Type B pancreatic cell (in vitro differentiated cells): ENCODE measurements around the gene ALMS1. TPM values are rescaled to one million over a fixed set of nuclear protein-coding genes. Genes with fewer than 3 reads are reported as not detected.

Experiments
- DNase-seq: peaks from one replicate; pipeline ENCODE4 v3.0.0; 2021; ENCODE audit warnings: mixed read lengths; ENCODE audit not compliant: unreplicated experiment; ENCODE audit errors: extremely low spot score
- H3K27ac Mint-ChIP-seq: 2 replicates; pipeline ENCODE4 v1.8.0; 2021; ENCODE audit warnings: mild to moderate bottlenecking, mixed read lengths
- H3K27me3 Mint-ChIP-seq: 2 replicates; pipeline ENCODE4 v1.8.0; 2021; ENCODE audit warnings: mixed read lengths
- H3K36me3 Mint-ChIP-seq: 2 replicates; pipeline ENCODE4 v1.8.0; 2021; ENCODE audit warnings: mixed read lengths
- H3K4me1 Mint-ChIP-seq: one replicate; pipeline ENCODE4 v1.8.0; 2021; ENCODE audit warnings: mixed read lengths; ENCODE audit not compliant: unreplicated experiment
- H3K4me3 Mint-ChIP-seq: 2 replicates; pipeline ENCODE4 v1.8.0; 2021; ENCODE audit warnings: mild to moderate bottlenecking, mixed read lengths
- H3K9me3 Mint-ChIP-seq: 2 replicates; pipeline ENCODE4 v1.8.0; 2021; ENCODE audit warnings: mixed read lengths
- CTCF ChIP-seq: fragments of 200-600 bp; sonication (generic); conservative IDR thresholded peaks from 2 replicates; pipeline ENCODE4 v1.5.0; 2021; ENCODE audit warnings: antibody characterized with exemption, mild to moderate bottlenecking
- total RNA-seq: library from RNA; stranded (reverse); gene quantifications from 2 replicates; pipeline ENCODE4 v1.2.1, GENCODE V29; 2021; ENCODE audit warnings: low replicate concordance

Gene ALMS1
- total RNA-seq, 1 donor from 2014 or later: 30.4 TPM

GRCh38 chr2:73368781-73369180, 16.9 kb upstream of the ALMS1 start:
- Mint-ChIP-seq H3K36me3 (no peaks in the 10 kb centered on the region), H3K4me1 (no peaks in the 10 kb centered on the region), H3K4me3 (no peak overlapping the region), H3K27me3 (peaks cover 56% of the 10 kb centered on the region), H3K9me3 (no peaks in the 10 kb centered on the region), H3K27ac (no peak overlapping the region)
- DNase-seq: no peak
- TF ChIP-seq CTCF: no peak

- Mint-ChIP-seq H3K4me1 (no peaks in the 10 kb centered on the region), H3K27ac (no peak overlapping the region), H3K9me3 (no peaks in the 10 kb centered on the region), H3K4me3 (no peak overlapping the region), H3K36me3 (no peaks in the 10 kb centered on the region), H3K27me3 (peaks cover 64% of the 10 kb centered on the region)
- TF ChIP-seq CTCF: no peak
- no peak for DNase-seq
Observed at GRCh38 chr2:73370348-73370747, 15.3 kb upstream of the ALMS1 start.

- Mint-ChIP-seq H3K4me1 (no peaks in the 10 kb centered on the region), H3K36me3 (no peaks in the 10 kb centered on the region), H3K9me3 (peaks cover 6% of the 10 kb centered on the region), H3K27ac (no peak overlapping the region), H3K4me3 (no peak overlapping the region), H3K27me3 (peaks cover 78% of the 10 kb centered on the region)
- DNase-seq: no peak
- TF ChIP-seq CTCF: no peak
Observed at GRCh38 chr2:73373344-73373743, 12.3 kb upstream of the ALMS1 start.

- Mint-ChIP-seq H3K4me3 (no peak overlapping the region), H3K36me3 (no peaks in the 10 kb centered on the region), H3K27me3 (peaks cover 76% of the 10 kb centered on the region), H3K4me1 (no peaks in the 10 kb centered on the region), H3K27ac (no peak overlapping the region), H3K9me3 (peaks cover 6% of the 10 kb centered on the region)
- TF ChIP-seq CTCF: no peak
- DNase-seq: no peak
Observed at GRCh38 chr2:73374269-73374668, 11.4 kb upstream of the ALMS1 start.

- H3K36me3 Mint-ChIP-seq: no peaks in the 10 kb centered on the region
- no peak for DNase-seq
- no peak overlapping the region for H3K4me3 Mint-ChIP-seq
- no peak overlapping the region for H3K27ac Mint-ChIP-seq
- TF ChIP-seq CTCF: no peak
- peaks cover 80% of the 10 kb centered on the region for H3K27me3 Mint-ChIP-seq
- no peaks in the 10 kb centered on the region for H3K4me1 Mint-ChIP-seq
- peaks cover 6% of the 10 kb centered on the region for H3K9me3 Mint-ChIP-seq
Observed at GRCh38 chr2:73376681-73377080, 9.0 kb upstream of the ALMS1 start.

- no peak for TF ChIP-seq CTCF
- no peak overlapping the region for H3K27ac Mint-ChIP-seq
- H3K4me3 Mint-ChIP-seq: no peak overlapping the region
- H3K27me3 Mint-ChIP-seq: peaks cover 53% of the 10 kb centered on the region
- DNase-seq: no peak
- peaks cover 17% of the 10 kb centered on the region for H3K4me1 Mint-ChIP-seq
- H3K9me3 Mint-ChIP-seq: peaks cover 7% of the 10 kb centered on the region
- peaks cover 8% of the 10 kb centered on the region for H3K36me3 Mint-ChIP-seq
Observed at GRCh38 chr2:73383036-73383435, 2.6 kb upstream of the ALMS1 start.
